Nucleus accumbens (tissue), 56 donors: ENCODE data around the gene IRF7.

Experiments used
- DNase-seq, 56 donors: peaks; one replicate each; lab custom pipeline; 2025; lab: John Stamatoyannopoulos, UW

Gene IRF7

DNA sequence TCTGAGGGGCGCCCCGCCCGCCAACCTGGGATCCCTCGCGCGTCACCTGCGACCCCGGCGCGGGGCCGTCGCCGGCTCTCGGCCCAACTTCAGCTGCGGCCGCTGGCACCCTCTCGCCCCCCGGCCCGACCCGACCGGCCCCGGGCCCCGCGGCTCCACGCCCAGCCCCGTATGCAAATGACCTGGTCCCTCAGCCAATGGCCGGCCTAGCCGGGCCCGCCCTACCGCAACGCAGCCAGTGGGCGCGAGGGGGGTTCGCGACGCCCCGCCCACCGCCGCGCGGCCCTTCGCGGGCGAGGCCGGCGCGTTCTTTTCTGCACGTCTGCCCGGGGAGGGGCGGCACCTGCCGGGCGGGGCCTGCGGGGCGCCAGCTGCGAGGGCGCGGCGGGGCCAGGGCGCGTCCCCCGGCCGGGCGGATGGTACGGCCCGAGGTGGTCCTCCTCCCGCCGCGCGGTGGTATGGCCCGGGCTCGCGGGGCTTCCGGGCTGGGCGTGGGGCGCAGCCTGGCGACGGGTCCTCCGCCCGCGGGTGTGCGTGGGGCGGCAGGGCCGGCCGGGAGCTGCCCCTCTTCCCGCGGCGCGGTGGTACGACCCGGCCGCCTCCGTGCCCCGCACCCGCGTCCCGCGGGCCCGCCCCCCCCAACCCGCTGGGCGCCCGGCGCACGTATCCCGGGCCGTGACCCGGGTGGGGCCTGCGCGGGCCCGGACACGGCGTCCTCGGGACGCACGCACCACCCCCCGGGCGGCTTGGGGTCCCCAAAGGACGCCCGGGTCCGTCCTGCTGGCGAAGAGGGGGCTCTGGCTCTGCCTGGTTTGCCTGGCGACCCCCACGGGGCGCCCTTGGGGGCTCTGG is 47.2 kb downstream of the IRF7 start:
- peak in 55 of 56 donors; percentile 35 to 95 (median 83) for DNase-seq

DNA sequence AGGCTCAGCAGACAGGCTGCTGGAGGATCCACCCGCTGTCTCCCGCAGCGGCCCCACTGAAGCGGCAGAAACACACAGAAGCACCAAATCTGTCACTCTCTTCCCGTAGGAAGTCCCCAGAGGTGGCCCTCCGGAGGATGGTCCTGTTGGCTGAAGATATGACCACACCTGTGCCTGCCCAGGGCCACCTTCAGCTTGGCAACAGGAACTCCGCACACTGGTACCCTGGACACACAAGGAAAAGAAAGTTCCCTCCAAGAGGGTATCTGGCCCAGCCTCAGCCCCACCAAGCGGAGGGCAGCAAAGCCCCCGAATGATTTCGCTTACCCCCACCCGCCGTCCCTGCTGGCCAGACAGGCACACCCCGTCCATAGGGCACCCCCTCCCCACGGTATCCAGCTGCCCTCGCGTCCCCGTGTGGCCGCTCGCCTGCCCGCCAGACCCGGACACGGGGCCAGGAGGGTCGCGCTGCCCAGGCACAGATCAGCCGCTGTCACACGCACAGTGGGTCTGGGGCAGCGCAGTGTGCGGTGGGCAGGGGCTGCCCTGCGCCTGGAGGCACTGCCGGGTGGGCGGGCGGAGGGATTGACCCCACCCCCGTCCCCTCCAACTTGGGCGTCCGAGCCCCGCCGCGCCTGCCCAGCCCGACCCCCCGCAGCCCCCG is 48.0 kb downstream of the IRF7 start:
- no peak for DNase-seq

GRCh38 chr11:567011-567628 is 48.6 kb downstream of the IRF7 start:
- no peak for DNase-seq

GRCh38 chr11:565921-566509 is 49.7 kb downstream of the IRF7 start:
- DNase-seq = no peak

- no peak for DNase-seq
Measured at GRCh38 chr11:563812-564578, 51.8 kb downstream of the IRF7 start.

- no peak for DNase-seq
Measured at GRCh38 chr11:563066-563811, 52.5 kb downstream of the IRF7 start.
